OCI-M1 (cell line): ENCODE measurements around the gene ZNF862.

Experiments
- DNase-seq: peaks from one replicate; lab custom pipeline; 2025; lab: John Stamatoyannopoulos, UW

ZNF862 gene

GRCh38 chr7:149838224-149838991 lies at the start of gene ZNF862:
TSS of gene ZNF862 (plus strand) at chr7:149838375. CDS start at chr7:149838612, 237 bp downstream.
- DNase-seq: peak; percentile 95

GRCh38 chr7:149789101-149789500 lies 49.1 kb upstream of the ZNF862 start:
- DNase-seq: no peak

- no peak for DNase-seq
These were observed 48.0 kb upstream of the ZNF862 start for GRCh38 chr7:149790146-149790548.

GRCh38 chr7:149790754-149791360 lies 47.3 kb upstream of the ZNF862 start:
- DNase-seq: no peak

- no peak for DNase-seq
These were observed 46.6 kb upstream of the ZNF862 start for GRCh38 chr7:149791411-149792219.

- no peak for DNase-seq
These were observed 46.0 kb upstream of the ZNF862 start for GRCh38 chr7:149792220-149792595.

- no peak for DNase-seq
These were observed 44.9 kb upstream of the ZNF862 start for GRCh38 chr7:149793261-149793660.

- DNase-seq: no peak
These were observed 43.5 kb upstream of the ZNF862 start for GRCh38 chr7:149794661-149795060.

- DNase-seq: no peak
These were observed 43.0 kb upstream of the ZNF862 start for GRCh38 chr7:149795126-149795525.

GRCh38 chr7:149796287-149796860 lies 41.8 kb upstream of the ZNF862 start:
- DNase-seq: no peak

- DNase-seq: no peak
These were observed 40.4 kb upstream of the ZNF862 start for GRCh38 chr7:149797771-149798170.

- DNase-seq: peak; percentile 30
These were observed 38.6 kb upstream of the ZNF862 start for GRCh38 chr7:149799397-149800168.

GRCh38 chr7:149800169-149800555 lies 38.0 kb upstream of the ZNF862 start:
- no peak for DNase-seq

- no peak for DNase-seq
These were observed 37.1 kb upstream of the ZNF862 start for GRCh38 chr7:149801002-149801566.

GRCh38 chr7:149801816-149802215 lies 36.4 kb upstream of the ZNF862 start:
- DNase-seq: no peak

- DNase-seq: no peak
These were observed 35.2 kb upstream of the ZNF862 start for GRCh38 chr7:149802966-149803365.

GRCh38 chr7:149803551-149804074 lies 34.6 kb upstream of the ZNF862 start:
- DNase-seq: no peak

GRCh38 chr7:149804106-149804505 lies 34.1 kb upstream of the ZNF862 start:
- DNase-seq: no peak

GRCh38 chr7:149806726-149807125 lies 31.4 kb upstream of the ZNF862 start:
- DNase-seq: no peak

GRCh38 chr7:149808311-149808710 lies 29.9 kb upstream of the ZNF862 start:
- no peak for DNase-seq

GRCh38 chr7:149809215-149809614 lies 29.0 kb upstream of the ZNF862 start:
- DNase-seq: no peak
